ENCODE data around the gene WIPI1. TPM values are rescaled to one million over a fixed set of nuclear protein-coding genes. Genes with fewer than 3 reads are reported as not detected.

WIPI1 gene
- total RNA-seq, 1 experiment from 2014 or later: 0.43 TPM

- Histone ChIP-seq H3K27me3 (replicated peaks; ENCODE audit: insufficient read depth, low read depth, low read length, poor library complexity) (no peaks in the 10 kb centered on the region), H3K27ac (ENCODE audit: low read depth, low read length, poor library complexity, severe bottlenecking) (no peak overlapping the region), H3K9me3 (ENCODE audit: low read depth, low read length, poor library complexity, severe bottlenecking) (no peaks in the 10 kb centered on the region), H3K36me3 (ENCODE audit: insufficient read depth, low read length, poor library complexity, severe bottlenecking) (no peaks in the 10 kb centered on the region), H3K4me1 (ENCODE audit: insufficient read depth, low read length, poor library complexity, severe bottlenecking) (no peaks in the 10 kb centered on the region), H3K4me3 (ENCODE audit: low read depth, low read length, poor library complexity, severe bottlenecking) (no peak overlapping the region)
- BruUV-seq (replicated peaks): no TSS peak
- ChIA-PET POLR2A (ENCODE audit: low non-redundant PET) (no interaction called here), CTCF (no interaction called here)
- intact Hi-C loops (cut with micrococcal nuclease; ENCODE audit: unreplicated experiment): no loop called here
- no peak for DNase-seq (ENCODE audit: low spot score)
- no peak for TF ChIP-seq CTCF (conservative IDR thresholded peaks at IDR 0.05; ENCODE audit: low read depth, low read length)
- no peak for TF ChIP-seq EZH2 (IDR thresholded peaks at IDR 0.05; ENCODE audit: borderline replicate concordance, low read depth, low read length, poor library complexity, severe bottlenecking)
Observed at GRCh38 chr17:68499587-68499986, 42.3 kb upstream of the WIPI1 start.

DNA sequence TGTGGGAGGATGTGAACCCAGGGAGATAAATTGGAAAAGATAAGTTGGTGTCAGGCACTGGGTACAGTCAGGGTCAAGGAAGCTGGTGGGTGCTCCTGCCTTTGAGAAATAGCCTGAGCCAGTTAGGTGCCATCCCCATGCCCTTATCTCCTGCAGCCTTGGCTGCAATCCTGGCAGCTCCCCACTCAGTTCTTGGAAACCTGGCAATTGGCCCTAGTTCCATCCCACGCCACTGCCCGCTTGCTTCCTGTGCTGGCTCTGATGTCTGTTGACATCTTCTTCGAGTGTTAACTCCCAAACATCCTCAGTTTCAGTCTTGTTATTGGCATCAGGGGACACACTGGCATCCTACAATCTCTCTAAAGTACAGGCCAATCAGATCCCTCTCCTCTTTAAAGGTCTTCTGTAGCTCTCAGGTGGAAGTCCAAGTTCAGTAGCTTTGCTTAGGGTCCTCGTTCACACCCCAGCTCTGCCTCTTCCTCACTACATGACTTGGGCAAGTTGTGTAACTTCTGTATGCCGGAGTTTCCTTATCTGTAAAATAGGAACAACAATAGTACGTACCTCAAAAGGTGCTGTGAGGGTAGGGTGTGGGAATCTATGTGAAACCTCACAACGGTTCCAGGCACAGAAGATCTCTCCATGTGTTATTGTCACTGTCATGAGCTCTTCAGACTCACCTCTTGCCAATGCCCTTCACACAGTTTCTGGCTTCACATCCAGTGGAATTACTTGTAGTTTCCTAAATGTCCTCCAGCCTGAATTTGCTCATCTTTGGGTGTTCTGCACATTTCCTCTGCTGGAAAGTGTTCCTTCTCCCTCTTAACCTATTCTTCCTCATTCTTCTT, 41.4 kb upstream of the WIPI1 start:
- Histone ChIP-seq H3K9me3 (ENCODE audit: low read depth, low read length, poor library complexity, severe bottlenecking) (no peaks in the 10 kb centered on the region), H3K27ac (ENCODE audit: low read depth, low read length, poor library complexity, severe bottlenecking) (no peak overlapping the region), H3K36me3 (ENCODE audit: insufficient read depth, low read length, poor library complexity, severe bottlenecking) (no peaks in the 10 kb centered on the region), H3K4me3 (ENCODE audit: low read depth, low read length, poor library complexity, severe bottlenecking) (no peak overlapping the region), H3K4me1 (ENCODE audit: insufficient read depth, low read length, poor library complexity, severe bottlenecking) (no peaks in the 10 kb centered on the region), H3K27me3 (replicated peaks; ENCODE audit: insufficient read depth, low read depth, low read length, poor library complexity) (no peaks in the 10 kb centered on the region)
- ChIA-PET CTCF (interaction anchor here (0.5 kb wide), 1 partner anchor 453 kb away, joined by 3 read pairs; no protein-coding TSS in a partner anchor), POLR2A (ENCODE audit: low non-redundant PET) (no interaction called here)
- DNase-seq (ENCODE audit: low spot score): no peak
- intact Hi-C loops (cut with micrococcal nuclease; ENCODE audit: unreplicated experiment): no loop called here
- no peak for TF ChIP-seq CTCF (conservative IDR thresholded peaks at IDR 0.05; ENCODE audit: low read depth, low read length)
- BruUV-seq (replicated peaks): no TSS peak

GRCh38 chr17:68497885-68498319, 40.6 kb upstream of the WIPI1 start:
- no TSS peak for BruUV-seq (replicated peaks)
- Histone ChIP-seq H3K4me3 (ENCODE audit: low read depth, low read length, poor library complexity, severe bottlenecking) (no peak overlapping the region), H3K36me3 (ENCODE audit: insufficient read depth, low read length, poor library complexity, severe bottlenecking) (no peaks in the 10 kb centered on the region), H3K9me3 (ENCODE audit: low read depth, low read length, poor library complexity, severe bottlenecking) (no peaks in the 10 kb centered on the region), H3K27ac (ENCODE audit: low read depth, low read length, poor library complexity, severe bottlenecking) (no peak overlapping the region), H3K27me3 (replicated peaks; ENCODE audit: insufficient read depth, low read depth, low read length, poor library complexity) (no peaks in the 10 kb centered on the region), H3K4me1 (ENCODE audit: insufficient read depth, low read length, poor library complexity, severe bottlenecking) (no peaks in the 10 kb centered on the region)
- DNase-seq (ENCODE audit: low spot score): no peak
- no peak for TF ChIP-seq CTCF (conservative IDR thresholded peaks at IDR 0.05; ENCODE audit: low read depth, low read length)
- TF ChIP-seq EZH2 (IDR thresholded peaks at IDR 0.05; ENCODE audit: borderline replicate concordance, low read depth, low read length, poor library complexity, severe bottlenecking): no peak
- ChIA-PET CTCF (no interaction called here), POLR2A (ENCODE audit: low non-redundant PET) (no interaction called here)
- intact Hi-C loops (cut with micrococcal nuclease; ENCODE audit: unreplicated experiment): no loop called here

Data from A673 (cell line).